Breast epithelium (tissue), 4 donors: ENCODE results near the gene HOXA6. TPM values are rescaled to one million over a fixed set of nuclear protein-coding genes. Genes with fewer than 3 reads are reported as not detected.
A peak's percentile ranks its signal among the peaks of the same experiment; 100 is the strongest.

Experiments used
- DNase-seq, 2 donors: peaks; one replicate each; pipeline ENCODE4 v3.0.0-alpha.2; 2019; ENCODE audit warnings: low spot score in 2 of 2
- H3K27ac ChIP-seq, 2 donors: fragments of 200-600 bp; sonication (generic) in 1 of 2; one replicate each; pipeline ENCODE4 v1.5.1; 2016 to 2019; ENCODE audit warnings: mild to moderate bottlenecking in 1 of 2
- H3K27me3 ChIP-seq, 2 donors: fragments of 200-600 bp; sonication (generic) in 1 of 2; one replicate each; pipeline versions ENCODE4 v1.5.1 to v1.6.0; 2017 to 2019; ENCODE audit warnings: control low read depth in 1 of 2, mild to moderate bottlenecking in 1 of 2
- H3K36me3 ChIP-seq: fragments of 200-600 bp; one replicate; pipeline ENCODE4 v1.5.1; 2019
- H3K4me1 ChIP-seq, 2 donors: fragments of 200-600 bp; sonication (generic); one replicate each; pipeline ENCODE4 v1.5.1; 2016 to 2019; ENCODE audit warnings: control low read depth in 1 of 2
- H3K4me3 ChIP-seq, 3 donors: fragments of 200-600 bp; sonication (generic); 1 replicate in 2 of 3; 2 replicates in 1 of 3; pipeline ENCODE4 v1.5.1; 2016 to 2019; ENCODE audit warnings: mild to moderate bottlenecking in 3 of 3, moderate library complexity in 2 of 3
- H3K9me3 ChIP-seq, 2 donors: fragments of 200-600 bp; sonication (generic) in 1 of 2; one replicate each; pipeline ENCODE4 v1.5.1; 2016 to 2019; ENCODE audit warnings: control low read depth in 1 of 2
- CTCF ChIP-seq, 3 donors: fragments of 450-650 bp; IDR thresholded peaks; one replicate each; pipeline ENCODE4 v1.5.1; 2016 to 2017; ENCODE audit warnings: antibody characterized with exemption in 3 of 3, mild to moderate bottlenecking in 3 of 3, moderate library complexity in 3 of 3
- POLR2A ChIP-seq: fragments of 450-650 bp; IDR thresholded peaks from one replicate; pipeline ENCODE4 v1.6.1; 2016; ENCODE audit warnings: antibody characterized with exemption, mild to moderate bottlenecking, moderate library complexity
- POLR2AphosphoS5 ChIP-seq, 3 donors: sonication (generic); formaldehyde crosslinking; IDR thresholded peaks; one replicate each; pipeline ENCODE4 v1.6.1; 2017; ENCODE audit warnings: antibody characterized with exemption in 3 of 3
- intact Hi-C: fragments of 100-400 bp; cut with DNase I; formaldehyde crosslinking; loops from one replicate; pipeline ENCODE4 v1.15.1; 2023; ENCODE audit warnings: low total_unique reads
- total RNA-seq, 3 donors: library from RNA; depleted of rRNA; stranded (reverse); fragments of >200 nt; gene quantifications; one replicate each; pipeline ENCODE4 v1.1.0, GENCODE V29; 2016

HOXA6 gene
- total RNA-seq, 3 donors from 2014 or later = 7.9 to 16.0 (median 9.0) TPM

GRCh38 chr7:27157702-27158431 lies 10.3 kb upstream of the HOXA6 start:
- Histone ChIP-seq H3K27ac (peak overlapping the region; percentile 91 to 96), H3K27me3 (peaks cover 5 to 37% of the 10 kb centered on the region in 2 donors), H3K9me3 (no peaks in the 10 kb centered on the region), H3K36me3 (no peaks in the 10 kb centered on the region), H3K4me1 (peaks cover 4 to 5% of the 10 kb centered on the region in 2 donors), H3K4me3 (peak overlapping the region in 2 of 3 donors; percentile 65 to 93)
- intact Hi-C loops = loop anchor here (10.0 kb wide), 1 partner anchor 953 kb away; the partner anchor contains the start of genes CBX3 and HNRNPA2B1
- DNase-seq = peak in 1 of 2 donors; percentile 41
- TF ChIP-seq CTCF (IDR thresholded peaks at IDR 0.05) (no peak), POLR2AphosphoS5 (IDR thresholded peaks at IDR 0.05) (no peak), POLR2A (no peak)

GRCh38 chr7:27156916-27157701 lies 9.5 kb upstream of the HOXA6 start:
- peak in 1 of 2 donors; percentile 50 for DNase-seq
- TF ChIP-seq CTCF (IDR thresholded peaks at IDR 0.05) = no peak
- no peak for TF ChIP-seq POLR2A
- no peak for TF ChIP-seq POLR2AphosphoS5 (IDR thresholded peaks at IDR 0.05)

GRCh38 chr7:27156508-27156898 lies 8.9 kb upstream of the HOXA6 start, which contains the start of gene HOXA7:
Gene HOXA7, minus strand, starts transcription at chr7:27156675. Its CDS starts 130 bp downstream, at chr7:27156545.
- no peaks in the 10 kb centered on the region for H3K9me3 ChIP-seq
- no peaks in the 10 kb centered on the region for H3K36me3 ChIP-seq
- peaks cover 7 to 45% of the 10 kb centered on the region in 2 donors for H3K27me3 ChIP-seq
- peak; percentile 74 to 80 for DNase-seq
- intact Hi-C loops = loop anchor here (10.0 kb wide), 1 partner anchor 952 kb away; the partner anchor contains the start of genes CBX3 and HNRNPA2B1
- no peak for TF ChIP-seq CTCF (IDR thresholded peaks at IDR 0.05)
- no peak for TF ChIP-seq POLR2A
- TF ChIP-seq POLR2AphosphoS5 (IDR thresholded peaks at IDR 0.05) = peak in 1 of 3 donors; percentile 12
- H3K27ac ChIP-seq = peak within 1 kb of the TSS; percentile 91 to 96
- peaks cover 5 to 9% of the 10 kb centered on the region in 2 donors for H3K4me1 ChIP-seq
- peak within 1 kb of the TSS; percentile 65 to 93 (median 67) for H3K4me3 ChIP-seq

More at GRCh38 chr7:27156916-27157701, 9.5 kb upstream of the HOXA6 start:
- Histone ChIP-seq H3K27ac (peak overlapping the region; percentile 91 to 96), H3K9me3 (no peaks in the 10 kb centered on the region), H3K4me1 (peaks cover 5 to 9% of the 10 kb centered on the region in 2 donors), H3K4me3 (peak overlapping the region; percentile 65 to 93 (median 67)), H3K27me3 (peaks cover 7 to 44% of the 10 kb centered on the region in 2 donors), H3K36me3 (no peaks in the 10 kb centered on the region)
- intact Hi-C loops = loop anchor here (10.0 kb wide), 1 partner anchor 952 kb away; the partner anchor contains the start of genes CBX3 and HNRNPA2B1

- TF ChIP-seq CTCF (IDR thresholded peaks at IDR 0.05) (no peak), POLR2AphosphoS5 (IDR thresholded peaks at IDR 0.05) (peak in 2 of 3 donors; percentile 34 to 68)
- intact Hi-C loops = loop anchor here (10.0 kb wide), 1 partner anchor 951 kb away; the partner anchor contains the start of genes CBX3 and HNRNPA2B1
- Histone ChIP-seq H3K27me3 (peaks cover 7 to 45% of the 10 kb centered on the region in 2 donors), H3K4me1 (peaks cover 5 to 9% of the 10 kb centered on the region in 2 donors), H3K27ac (peak overlapping the region; percentile 91 to 96), H3K4me3 (peak overlapping the region; percentile 65 to 93 (median 67)), H3K36me3 (no peaks in the 10 kb centered on the region), H3K9me3 (no peaks in the 10 kb centered on the region)
- peak; percentile 19 to 49 for DNase-seq
These were observed 8.4 kb upstream of the HOXA6 start for GRCh38 chr7:27155816-27156507.
